H9 (cell line): Measurements from ENCODE around the gene KIF13A. TPM values are rescaled to one million over a fixed set of nuclear protein-coding genes. Genes with fewer than 3 reads are reported as not detected.

ENCODE experiments used
- DNase-seq: peaks from one replicate; pipeline ENCODE4 v3.0.0-alpha.2; 2017
- H2AFZ ChIP-seq: one replicate; pipeline ENCODE4 v1.6.1; 2013; ENCODE audit warnings: mild to moderate bottlenecking, low read length, control low read depth, moderate library complexity
- H2AK5ac ChIP-seq: 2 replicates; pipeline ENCODE4 v1.6.1; 2013; ENCODE audit warnings: low read length, control low read depth, mixed read lengths; ENCODE audit not compliant: insufficient read length
- H2BK120ac ChIP-seq: one replicate; pipeline ENCODE4 v1.6.1; 2013; ENCODE audit warnings: low read depth, mild to moderate bottlenecking, low read length, control low read depth, inconsistent platforms; ENCODE audit not compliant: poor library complexity, severe bottlenecking
- H2BK12ac ChIP-seq: 2 replicates; pipeline ENCODE4 v1.6.1; 2013; ENCODE audit warnings: low read length, control low read depth, mixed read lengths, low read depth; ENCODE audit not compliant: insufficient read length
- H2BK15ac ChIP-seq: 2 replicates; pipeline ENCODE4 v1.6.1; 2013; ENCODE audit warnings: low read depth, low read length, control low read depth
- H2BK20ac ChIP-seq: one replicate; pipeline ENCODE4 v1.6.1; 2013; ENCODE audit warnings: low read depth, mild to moderate bottlenecking, low read length, control low read depth, inconsistent platforms; ENCODE audit not compliant: poor library complexity, severe bottlenecking
- H2BK5ac ChIP-seq: 2 replicates; pipeline ENCODE4 v1.6.1; 2013; ENCODE audit warnings: low read length, control low read depth, mixed read lengths; ENCODE audit not compliant: insufficient read length
- H3K14ac ChIP-seq: 2 replicates; pipeline ENCODE4 v1.6.1; 2013; ENCODE audit warnings: low read length, control low read depth; ENCODE audit not compliant: insufficient read depth
- H3K18ac ChIP-seq: 2 replicates; pipeline ENCODE4 v1.6.1; 2013; ENCODE audit warnings: low read depth, mild to moderate bottlenecking, mixed read lengths, low read length, control low read depth; ENCODE audit not compliant: insufficient read length
- H3K23ac ChIP-seq: 2 replicates; pipeline ENCODE4 v1.6.1; 2013; ENCODE audit warnings: low read length, control low read depth, mixed read lengths, low read depth; ENCODE audit not compliant: insufficient read length
- H3K23me2 ChIP-seq: 2 replicates; pipeline ENCODE4 v1.6.1; 2013; ENCODE audit warnings: low read depth, mild to moderate bottlenecking, mixed read lengths, low read length, control low read depth; ENCODE audit not compliant: insufficient read length, poor library complexity, severe bottlenecking
- H3K27ac ChIP-seq: 2 replicates; pipeline ENCODE4 v1.5.1; 2013; ENCODE audit warnings: low read length, control low read depth, mixed read lengths, low read depth; ENCODE audit not compliant: insufficient read length
- H3K27me3 ChIP-seq: 2 replicates; pipeline ENCODE4 v1.6.1; 2013; ENCODE audit warnings: low read length, control low read depth, inconsistent platforms; ENCODE audit not compliant: insufficient read depth
- H3K4ac ChIP-seq: 2 replicates; pipeline ENCODE4 v1.6.1; 2013; ENCODE audit warnings: low read depth, mild to moderate bottlenecking, control low read depth, inconsistent platforms, low read length, moderate library complexity
- H3K4me1 ChIP-seq: 2 replicates; pipeline ENCODE4 v1.6.1; 2013; ENCODE audit warnings: low read length, control low read depth, inconsistent platforms; ENCODE audit not compliant: insufficient read depth
- H3K4me2 ChIP-seq: 2 replicates; pipeline ENCODE4 v1.6.1; 2013; ENCODE audit warnings: low read length, control low read depth, mixed read lengths; ENCODE audit not compliant: insufficient read length, insufficient read depth
- H3K56ac ChIP-seq: 2 replicates; pipeline ENCODE4 v1.6.1; 2013; ENCODE audit warnings: low read depth, mild to moderate bottlenecking, mixed read lengths, low read length, control low read depth; ENCODE audit not compliant: insufficient read length
- H3K79me1 ChIP-seq: 2 replicates; pipeline ENCODE4 v1.6.1; 2013; ENCODE audit warnings: low read depth, mild to moderate bottlenecking, moderate library complexity, low read length, control low read depth, inconsistent platforms; ENCODE audit not compliant: insufficient read depth, poor library complexity, severe bottlenecking
- H3K79me2 ChIP-seq: 2 replicates; pipeline ENCODE4 v1.6.1; 2013; ENCODE audit warnings: low read length, control low read depth, inconsistent platforms; ENCODE audit not compliant: insufficient read depth
- H3K9ac ChIP-seq: 2 replicates; pipeline ENCODE4 v1.6.1; 2013; ENCODE audit warnings: low read length, control low read depth, mixed read lengths; ENCODE audit not compliant: insufficient read length; ENCODE audit errors: extremely low read depth
- H3K9me3 ChIP-seq: one replicate; pipeline ENCODE4 v1.6.1; 2013; ENCODE audit warnings: low read depth, low read length, inconsistent platforms; ENCODE audit not compliant: control insufficient read depth
- H3T11ph ChIP-seq: one replicate; pipeline ENCODE4 v1.6.1; 2013; ENCODE audit warnings: mild to moderate bottlenecking, low read length, control low read depth, inconsistent platforms
- H4K20me1 ChIP-seq: one replicate; pipeline ENCODE4 v1.6.1; 2013; ENCODE audit not compliant: control insufficient read depth, insufficient read length, insufficient read depth
- H4K5ac ChIP-seq: 2 replicates; pipeline ENCODE4 v1.6.1; 2013; ENCODE audit warnings: low read depth, mild to moderate bottlenecking, mixed read lengths, low read length, control low read depth; ENCODE audit not compliant: insufficient read length
- H4K8ac ChIP-seq: replicated peaks from 2 replicates; pipeline ENCODE4 v1.6.1; 2013; ENCODE audit warnings: low read length, control low read depth, mixed read lengths, low read depth; ENCODE audit not compliant: insufficient read length
- H4K91ac ChIP-seq: 2 replicates; pipeline ENCODE4 v1.6.1; 2013; ENCODE audit warnings: low read depth, mild to moderate bottlenecking, moderate library complexity, mixed read lengths, low read length, control low read depth; ENCODE audit not compliant: insufficient read length
- H3K27ac Mint-ChIP-seq, 3 experiments: 2 replicates in 2 of 3; 3 replicates in 1 of 3; pipeline ENCODE4 v1.8.0; 2020 to 2021; ENCODE audit warnings: mixed read lengths in 3 of 3, mild to moderate bottlenecking in 1 of 3, moderate library complexity in 1 of 3
- H3K27me3 Mint-ChIP-seq: 2 replicates; pipeline ENCODE4 v1.8.0; 2021; ENCODE audit warnings: low read depth, mild to moderate bottlenecking, moderate library complexity, mixed read lengths
- H3K36me3 Mint-ChIP-seq, 3 experiments: 2 replicates in 2 of 3; 3 replicates in 1 of 3; pipeline ENCODE4 v1.8.0; 2020 to 2021; ENCODE audit warnings: low read depth in 3 of 3, mixed read lengths in 3 of 3; ENCODE audit not compliant: insufficient read depth in 1 of 3
- H3K4me1 Mint-ChIP-seq, 2 experiments: 2 replicates each; pipeline ENCODE4 v1.8.0; 2020; ENCODE audit warnings: mixed read lengths in 2 of 2
- H3K4me3 Mint-ChIP-seq, 2 experiments: 2 replicates in 1 of 2; 3 replicates in 1 of 2; pipeline ENCODE4 v1.8.0; 2020 to 2021; ENCODE audit warnings: mild to moderate bottlenecking in 2 of 2, mixed read lengths in 2 of 2, moderate library complexity in 1 of 2
- H3K9me3 Mint-ChIP-seq, 2 experiments: 2 replicates in 1 of 2; 3 replicates in 1 of 2; pipeline ENCODE4 v1.8.0; 2020; ENCODE audit warnings: mild to moderate bottlenecking in 2 of 2, mixed read lengths in 2 of 2, moderate library complexity in 1 of 2
- CTCF ChIP-seq: fragments of 200-600 bp; sonication (generic); conservative IDR thresholded peaks from 3 replicates; pipeline ENCODE4 v1.8.0; 2021; ENCODE audit warnings: antibody characterized with exemption, mild to moderate bottlenecking
- WGBS: extraction: QIAGEN DNeasy Blood & Tissue Kit; methylation state at CpG from one replicate; pipeline ENCODE4 v1.1.7; 2013; ENCODE audit warnings: missing lambda C conversion rate, low lambda C conversion rate, mixed read lengths; ENCODE audit not compliant: insufficient read length; ENCODE audit errors: extremely low coverage; 5-methylcytosine and 5-hydroxymethylcytosine counted together
- total RNA-seq: library from RNA; stranded (reverse); gene quantifications from 2 replicates; pipeline ENCODE4 v1.2.1, GENCODE V29; 2021

Gene KIF13A
- total RNA-seq, 1 experiment from 2014 or later = 38.2 TPM

- Mint-ChIP-seq H3K4me3 (no peak overlapping the region), H3K36me3 (no peaks in the 10 kb centered on the region), H3K27ac (peak overlapping the region in 1 of 3 experiments; percentile 78; a peak in 1 of 7 replicates), H3K9me3 (no peaks in the 10 kb centered on the region), H3K27me3 (no peaks in the 10 kb centered on the region), H3K4me1 (peaks cover 2 to 11% of the 10 kb centered on the region in 2 experiments; a peak in 1 of 4 replicates)
- H4K8ac ChIP-seq = no peak overlapping the region
- no peak overlapping the region for H2BK15ac ChIP-seq
- no peak overlapping the region for H4K91ac ChIP-seq
- no peak overlapping the region for H3K18ac ChIP-seq
- no peak overlapping the region for H3T11ph ChIP-seq
- TF ChIP-seq CTCF = no peak
- H3K79me1 ChIP-seq = no peaks in the 10 kb centered on the region
- no peaks in the 10 kb centered on the region for H3K23me2 ChIP-seq
- H3K4me2 ChIP-seq = no peak overlapping the region
- H3K9me3 ChIP-seq = no peaks in the 10 kb centered on the region
- H3K27ac ChIP-seq = no peak overlapping the region
- H2BK120ac ChIP-seq = no peak overlapping the region
- H3K14ac ChIP-seq = no peak overlapping the region
- H2AK5ac ChIP-seq = no peak overlapping the region
- H2BK20ac ChIP-seq = no peak overlapping the region
- H2AFZ ChIP-seq = no peak overlapping the region
- H3K23ac ChIP-seq = no peak overlapping the region
- no peak overlapping the region for H3K56ac ChIP-seq
- H3K27me3 ChIP-seq = no peaks in the 10 kb centered on the region
- H4K5ac ChIP-seq = no peak overlapping the region
- H2BK5ac ChIP-seq = no peak overlapping the region
- H3K4me1 ChIP-seq = no peaks in the 10 kb centered on the region
- no peak for DNase-seq
- H3K79me2 ChIP-seq = no peaks in the 10 kb centered on the region
- H3K4ac ChIP-seq = no peak overlapping the region
- H4K20me1 ChIP-seq = no peaks in the 10 kb centered on the region
- no CpG with 5 or more reads among the region's 2 CpGs for WGBS
- H2BK12ac ChIP-seq = no peak overlapping the region
- H3K9ac ChIP-seq = no peak overlapping the region
Observed at GRCh38 chr6:17865243-17865642, 122.2 kb downstream of the KIF13A start.
